Activated CD8-positive, alpha-beta T cell treated with anti-CD3 and anti-CD28 coated beads, Interleukin-2, amount 10 ng/mL, durations not matched to agents 7 days and 5 days (primary cell): ENCODE results near the gene CD48. TPM values are rescaled to one million over a fixed set of nuclear protein-coding genes. Genes with fewer than 3 reads are reported as not detected.

Experiments used
- ATAC-seq: fragments of 150-1000 bp; cut with Tn5 transposase; one replicate; pipeline ENCODE4 v1.10.0; 2021; ENCODE audit warnings: moderate library complexity
- CTCF ChIA-PET: fragments of 350-600 bp; sonication (Branson Sonifier 250); formaldehyde crosslinking; loops from one replicate; lab custom pipeline; 2021; ENCODE audit warnings: antibody characterized with exemption; lab: Charles Lee
- POLR2A ChIA-PET: fragments of 350-600 bp; sonication (Branson Sonifier 250); formaldehyde crosslinking; loops from one replicate; lab custom pipeline; 2021; ENCODE audit warnings: antibody characterized with exemption; lab: Charles Lee
- DNase-seq: peaks from one replicate; pipeline ENCODE4 v3.0.0-alpha.2; 2020
- H3K27ac Mint-ChIP-seq: one replicate; pipeline ENCODE4 v1.8.0; 2021; ENCODE audit warnings: mild to moderate bottlenecking, mixed read lengths
- H3K27me3 Mint-ChIP-seq: one replicate; pipeline ENCODE4 v1.8.0; 2021; ENCODE audit warnings: low read depth, mixed read lengths
- H3K36me3 Mint-ChIP-seq: one replicate; pipeline ENCODE4 v1.8.0; 2021; ENCODE audit warnings: low read depth, mixed read lengths
- H3K4me1 Mint-ChIP-seq: one replicate; pipeline ENCODE4 v1.8.0; 2021; ENCODE audit warnings: low read depth, mixed read lengths
- H3K4me3 Mint-ChIP-seq: one replicate; pipeline ENCODE4 v1.8.0; 2021; ENCODE audit warnings: mild to moderate bottlenecking, mixed read lengths
- H3K9me3 Mint-ChIP-seq: one replicate; pipeline ENCODE4 v1.8.0; 2022; ENCODE audit warnings: mixed read lengths; ENCODE audit not compliant: insufficient read depth
- total RNA-seq, 2 experiments: library from RNA; stranded (reverse); gene quantifications; one replicate each; pipeline ENCODE4 v1.2.3, GENCODE V29; 2021

CD48 gene
- 100 to 1,000 TPM; 325 to 327 TPM for total RNA-seq

GRCh38 chr1:160711602-160712311, at the start of gene CD48:
CD48 (minus strand) TSS chr1:160711822; CDS start chr1:160711763, 59 bp downstream.
- Mint-ChIP-seq H3K9me3 (no peaks in the 10 kb centered on the region), H3K4me1 (peaks cover 39% of the 10 kb centered on the region), H3K36me3 (no peaks in the 10 kb centered on the region), H3K27ac (no peak within 1 kb of the TSS), H3K27me3 (no peaks in the 10 kb centered on the region), H3K4me3 (no peak within 1 kb of the TSS)
- POLR2A ChIA-PET, result interaction anchor here (0.7 to 4.2 kb wide), 17 partner anchors 9 to 358 kb away, joined by 3 to 44 read pairs (median 4); partner anchors contain the start of genes ARHGAP30, F11R, LY9 and SLAMF7
- DNase-seq, result peak; percentile 79
- CTCF ChIA-PET, result interaction anchor here (0.7 to 6.7 kb wide), 21 partner anchors 12 to 278 kb away, joined by 3 to 147 read pairs (median 4); partner anchors contain the start of genes ITLN2 and LY9
- ATAC-seq, result peak; percentile 48

- DNase-seq (no peak), ATAC-seq (no peak)
- Mint-ChIP-seq H3K4me3 (no peak overlapping the region), H3K9me3 (peaks cover 20% of the 10 kb centered on the region), H3K36me3 (peaks cover 33% of the 10 kb centered on the region), H3K27me3 (no peaks in the 10 kb centered on the region), H3K4me1 (peaks cover 34% of the 10 kb centered on the region), H3K27ac (no peak overlapping the region)
- ChIA-PET POLR2A (no interaction called here), CTCF (interaction anchor here (1.0 to 2.8 kb wide), 4 partner anchors 13 to 193 kb away, joined by 3 to 16 read pairs (median 9); no protein-coding TSS in a partner anchor)
Observed at GRCh38 chr1:160761046-160761445, 49.4 kb upstream of the CD48 start.

GRCh38 chr1:160759740-160760139, 48.1 kb upstream of the CD48 start:
- peaks cover 38% of the 10 kb centered on the region for H3K4me1 Mint-ChIP-seq
- peaks cover 34% of the 10 kb centered on the region for H3K36me3 Mint-ChIP-seq
- DNase-seq, result no peak
- POLR2A ChIA-PET, result interaction anchor here (0.8 to 1.0 kb wide), 2 partner anchors 8 to 15 kb away, joined by 3 to 5 read pairs; no protein-coding TSS in a partner anchor
- peaks cover 16% of the 10 kb centered on the region for H3K9me3 Mint-ChIP-seq
- H3K4me3 Mint-ChIP-seq, result no peak overlapping the region
- CTCF ChIA-PET, result interaction anchor here (0.6 to 2.4 kb wide), 7 partner anchors 9 to 194 kb away, joined by 3 to 12 read pairs (median 4); no protein-coding TSS in a partner anchor
- no peak overlapping the region for H3K27ac Mint-ChIP-seq
- no peak for ATAC-seq
- H3K27me3 Mint-ChIP-seq, result no peaks in the 10 kb centered on the region

GRCh38 chr1:160758521-160758920, 46.9 kb upstream of the CD48 start:
- Mint-ChIP-seq H3K27ac (no peak overlapping the region), H3K4me1 (peaks cover 48% of the 10 kb centered on the region), H3K9me3 (peaks cover 11% of the 10 kb centered on the region), H3K4me3 (no peak overlapping the region), H3K36me3 (peaks cover 42% of the 10 kb centered on the region), H3K27me3 (no peaks in the 10 kb centered on the region)
- ChIA-PET POLR2A (no interaction called here), CTCF (interaction anchor here (1.6 to 2.4 kb wide), 3 partner anchors 10 to 195 kb away, joined by 4 to 12 read pairs (median 5); no protein-coding TSS in a partner anchor)
- ATAC-seq (no peak), DNase-seq (no peak)

GRCh38 chr1:160756849-160757201, 45.2 kb upstream of the CD48 start:
- H3K36me3 Mint-ChIP-seq, result peaks cover 56% of the 10 kb centered on the region
- DNase-seq (no peak), ATAC-seq (no peak)
- peak overlapping the region; percentile 30 for H3K4me3 Mint-ChIP-seq
- H3K27me3 Mint-ChIP-seq, result no peaks in the 10 kb centered on the region
- ChIA-PET CTCF (interaction anchor here (1.1 to 3.6 kb wide), 12 partner anchors 10 to 81 kb away, joined by 3 to 61 read pairs (median 7); partner anchors contain the start of gene SLAMF7), POLR2A (interaction anchor here (0.8 to 4.7 kb wide), 8 partner anchors 8 to 129 kb away, joined by 3 to 33 read pairs (median 6); partner anchors contain the start of gene SLAMF7)
- peak overlapping the region; percentile 93 for H3K27ac Mint-ChIP-seq
- H3K9me3 Mint-ChIP-seq, result peaks cover 11% of the 10 kb centered on the region
- peaks cover 56% of the 10 kb centered on the region for H3K4me1 Mint-ChIP-seq

- H3K4me3 Mint-ChIP-seq, result peak overlapping the region; percentile 30
- ChIA-PET POLR2A (interaction anchor here (0.7 to 4.7 kb wide), 12 partner anchors 9 to 128 kb away, joined by 3 to 33 read pairs (median 4); partner anchors contain the start of genes CD48, LY9 and SLAMF7), CTCF (interaction anchor here (0.9 to 3.6 kb wide), 16 partner anchors 8 to 81 kb away, joined by 3 to 61 read pairs (median 5); partner anchors contain the start of gene SLAMF7)
- DNase-seq (peak; percentile 74), ATAC-seq (peak; percentile 82)
- peaks cover 56% of the 10 kb centered on the region for H3K36me3 Mint-ChIP-seq
- peaks cover 58% of the 10 kb centered on the region for H3K4me1 Mint-ChIP-seq
- H3K9me3 Mint-ChIP-seq, result peaks cover 11% of the 10 kb centered on the region
- H3K27me3 Mint-ChIP-seq, result no peaks in the 10 kb centered on the region
- H3K27ac Mint-ChIP-seq, result peak overlapping the region; percentile 93
Observed at GRCh38 chr1:160755911-160756848, 44.6 kb upstream of the CD48 start.

- H3K27me3 Mint-ChIP-seq, result no peaks in the 10 kb centered on the region
- H3K4me3 Mint-ChIP-seq, result peak overlapping the region; percentile 30
- H3K27ac Mint-ChIP-seq, result peak overlapping the region; percentile 93
- ChIA-PET POLR2A (interaction anchor here (0.9 to 4.7 kb wide), 8 partner anchors 11 to 73 kb away, joined by 3 to 33 read pairs (median 6); partner anchors contain the start of genes CD48, LY9 and SLAMF7), CTCF (interaction anchor here (0.5 to 3.6 kb wide), 14 partner anchors 9 to 235 kb away, joined by 3 to 61 read pairs (median 4); partner anchors contain the start of gene SLAMF7)
- ATAC-seq (no peak), DNase-seq (no peak)
- peaks cover 66% of the 10 kb centered on the region for H3K4me1 Mint-ChIP-seq
- H3K9me3 Mint-ChIP-seq, result peaks cover 11% of the 10 kb centered on the region
- peaks cover 61% of the 10 kb centered on the region for H3K36me3 Mint-ChIP-seq
Observed at GRCh38 chr1:160755461-160755860, 43.8 kb upstream of the CD48 start.

GRCh38 chr1:160753594-160753993, 42.0 kb upstream of the CD48 start:
- Mint-ChIP-seq H3K4me3 (no peak overlapping the region), H3K27me3 (no peaks in the 10 kb centered on the region), H3K27ac (peak overlapping the region; percentile 23), H3K9me3 (peaks cover 11% of the 10 kb centered on the region), H3K36me3 (peaks cover 74% of the 10 kb centered on the region), H3K4me1 (peaks cover 82% of the 10 kb centered on the region)
- ChIA-PET POLR2A (interaction anchor here (4.7 kb wide), 1 partner anchor 9 kb away, joined by 33 read pairs; no protein-coding TSS in a partner anchor), CTCF (interaction anchor here (1.0 to 1.3 kb wide), 2 partner anchors 10 to 21 kb away, joined by 3 read pairs; no protein-coding TSS in a partner anchor)
- no peak for DNase-seq
- no peak for ATAC-seq

GRCh38 chr1:160752924-160753323, 41.3 kb upstream of the CD48 start:
- Mint-ChIP-seq H3K36me3 (peaks cover 81% of the 10 kb centered on the region), H3K4me3 (no peak overlapping the region), H3K27me3 (no peaks in the 10 kb centered on the region), H3K4me1 (peaks cover 89% of the 10 kb centered on the region), H3K27ac (peak overlapping the region; percentile 47), H3K9me3 (peaks cover 11% of the 10 kb centered on the region)
- ATAC-seq (no peak), DNase-seq (no peak)
- POLR2A ChIA-PET, result interaction anchor here (0.7 to 4.7 kb wide), 2 partner anchors 8 to 65 kb away, joined by 3 to 33 read pairs; no protein-coding TSS in a partner anchor
- CTCF ChIA-PET, result interaction anchor here (0.6 to 2.0 kb wide), 9 partner anchors 10 to 77 kb away, joined by 3 to 5 read pairs (median 3); no protein-coding TSS in a partner anchor

- DNase-seq (no peak), ATAC-seq (no peak)
- peaks cover 90% of the 10 kb centered on the region for H3K4me1 Mint-ChIP-seq
- H3K27ac Mint-ChIP-seq, result peak overlapping the region; percentile 83
- peaks cover 81% of the 10 kb centered on the region for H3K36me3 Mint-ChIP-seq
- CTCF ChIA-PET, result interaction anchor here (0.7 to 2.0 kb wide), 8 partner anchors 10 to 238 kb away, joined by 3 to 5 read pairs (median 3); no protein-coding TSS in a partner anchor
- H3K9me3 Mint-ChIP-seq, result peaks cover 8% of the 10 kb centered on the region
- POLR2A ChIA-PET, result interaction anchor here (0.6 to 0.7 kb wide), 2 partner anchors 46 to 66 kb away, joined by 3 read pairs; no protein-coding TSS in a partner anchor
- no peaks in the 10 kb centered on the region for H3K27me3 Mint-ChIP-seq
- H3K4me3 Mint-ChIP-seq, result no peak overlapping the region
Observed at GRCh38 chr1:160752406-160752805, 40.8 kb upstream of the CD48 start.
